Endometrial microvascular endothelial cells (primary cell): ENCODE measurements around the gene DAB1. TPM values are rescaled to one million over a fixed set of nuclear protein-coding genes. Genes with fewer than 3 reads are reported as not detected.

Source experiments
- in situ Hi-C: cut with HindIII; loops from 2 replicates; pipeline ENCODE4 v1.10.0; 2017; ENCODE audit warnings: low sequenced_read_pairs, low pct_unique_long_range_greater_than_20kb; ENCODE audit errors: inconsistent ontology term
- total RNA-seq: library from RNA; depleted of rRNA; stranded (reverse); fragments of >200 nt; gene quantifications from one replicate; pipeline ENCODE4 v1.2.3, GENCODE V29; 2015; ENCODE audit errors: inconsistent ontology term

DAB1 gene
- total RNA-seq, 1 donor from 2014 or later, result not detected

DNA sequence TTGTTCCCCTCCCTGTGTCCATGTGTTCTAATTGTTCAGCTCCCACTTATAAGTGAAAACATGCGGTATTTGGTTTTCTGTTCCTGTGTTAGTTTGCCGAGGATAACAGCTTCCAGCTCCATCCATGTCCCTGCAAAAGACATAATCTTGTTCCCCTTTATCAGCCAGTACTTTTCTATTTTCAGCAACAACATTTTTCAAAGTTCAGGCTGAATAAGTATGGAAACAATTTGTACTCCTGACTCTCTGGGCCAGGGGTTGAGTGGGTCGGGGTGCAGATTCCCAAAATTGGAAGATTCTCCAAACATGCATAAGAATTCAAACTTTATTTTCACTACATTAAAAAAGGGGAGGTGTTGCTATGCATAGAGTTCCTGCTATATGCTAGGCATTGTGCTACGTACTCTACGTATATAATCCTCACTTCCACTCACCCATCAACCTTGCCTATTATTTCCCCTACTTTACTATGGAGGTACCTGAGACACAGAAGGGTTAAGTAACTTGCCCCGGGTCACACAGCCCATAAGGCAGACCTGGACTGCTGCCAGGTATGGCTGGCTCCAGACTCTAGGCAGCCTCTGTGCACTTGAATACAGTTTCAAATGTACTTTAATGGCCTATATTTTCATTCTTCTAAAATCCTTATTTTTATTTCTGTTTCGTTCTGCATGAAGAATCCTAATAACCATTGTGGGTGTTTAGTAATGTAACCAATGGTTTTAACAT lies 341.0 kb downstream of the DAB1 start:
- in situ Hi-C loops, result no loop called here

DNA sequence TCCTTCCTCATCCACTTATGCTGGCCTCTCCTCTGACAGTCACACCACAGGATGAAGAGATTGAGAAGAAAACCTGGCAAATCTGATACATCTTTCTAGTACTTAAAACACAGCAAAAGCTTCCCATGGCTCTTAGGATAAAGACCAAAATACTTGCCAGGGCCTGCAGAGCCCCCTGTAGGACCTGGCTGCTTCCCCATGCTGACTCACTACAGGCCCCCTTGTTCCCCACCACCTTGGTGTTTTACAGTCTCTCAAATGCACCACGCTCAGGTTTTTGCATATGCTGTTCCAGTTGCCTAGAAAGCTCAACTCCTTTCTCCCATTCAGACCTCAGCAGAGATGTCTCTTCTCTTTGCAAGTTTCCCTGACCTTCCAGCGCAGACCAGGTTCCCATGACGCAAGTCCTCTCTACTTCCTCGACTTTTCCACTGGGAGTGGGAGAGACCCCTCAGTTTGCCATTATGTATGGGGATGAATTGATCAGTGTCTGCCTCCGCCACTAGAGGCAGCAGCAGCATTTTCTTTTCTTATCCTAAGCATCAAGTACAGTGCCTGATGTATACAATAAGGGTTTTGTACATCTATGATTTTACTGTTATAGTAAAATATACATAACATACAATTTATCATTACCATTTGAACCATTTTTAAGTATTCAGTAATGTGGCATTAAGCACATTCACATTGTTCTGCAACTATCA lies 344.3 kb downstream of the DAB1 start:
- in situ Hi-C loops, result no loop called here

DNA sequence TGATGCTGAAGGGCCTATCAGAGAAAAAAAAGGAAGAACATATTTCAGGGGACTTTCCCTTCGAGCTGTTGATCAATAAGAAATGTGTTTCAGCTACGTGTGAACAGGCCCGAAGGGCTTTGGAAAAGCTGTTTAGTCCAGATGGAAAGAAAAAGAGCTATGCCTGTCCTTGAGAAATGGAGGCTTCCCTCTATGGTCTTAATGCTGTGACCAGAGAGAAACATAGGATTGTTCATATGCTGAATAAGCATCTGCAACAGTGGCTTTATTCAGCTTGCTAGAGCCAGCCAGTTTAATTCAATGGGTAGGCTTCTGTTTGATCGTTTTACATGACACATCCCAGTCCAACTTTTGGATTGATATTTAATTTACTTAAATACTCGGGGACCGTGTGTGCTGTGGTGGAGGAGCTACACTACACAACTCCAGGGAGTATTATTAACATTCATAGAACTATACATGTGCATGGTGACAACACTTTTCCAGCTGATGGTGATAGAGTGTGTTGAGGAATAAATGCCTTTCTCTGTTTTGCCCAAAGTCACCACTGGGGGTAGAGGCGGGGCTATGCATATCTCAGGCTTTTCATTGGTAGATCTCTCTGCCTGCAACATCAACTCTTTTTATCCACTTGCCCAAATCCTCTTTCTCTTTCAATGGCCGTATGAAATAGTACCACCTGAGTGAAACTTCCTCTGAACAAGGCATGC lies 351.3 kb downstream of the DAB1 start:
- in situ Hi-C loops, result no loop called here

DNA sequence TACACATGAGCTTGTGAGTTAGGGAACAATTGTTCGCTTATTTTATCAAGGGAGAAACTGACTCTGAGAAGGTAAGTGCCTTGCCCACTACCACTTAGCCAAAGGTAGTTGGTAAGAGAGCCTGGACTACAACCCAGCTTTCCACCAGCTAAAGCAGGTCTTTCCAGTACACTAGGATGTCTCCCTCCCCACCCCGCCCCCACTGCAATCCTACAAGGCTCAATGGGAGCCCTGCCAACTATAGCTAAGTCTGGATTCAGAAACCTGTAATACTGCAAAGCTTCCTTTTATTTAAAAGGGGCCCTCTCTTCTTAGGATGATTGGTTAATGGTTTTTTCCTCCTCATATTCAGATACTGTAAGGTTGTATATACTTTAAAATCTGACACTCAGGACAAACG lies 356.0 kb downstream of the DAB1 start:
- in situ Hi-C loops, result no loop called here

DNA sequence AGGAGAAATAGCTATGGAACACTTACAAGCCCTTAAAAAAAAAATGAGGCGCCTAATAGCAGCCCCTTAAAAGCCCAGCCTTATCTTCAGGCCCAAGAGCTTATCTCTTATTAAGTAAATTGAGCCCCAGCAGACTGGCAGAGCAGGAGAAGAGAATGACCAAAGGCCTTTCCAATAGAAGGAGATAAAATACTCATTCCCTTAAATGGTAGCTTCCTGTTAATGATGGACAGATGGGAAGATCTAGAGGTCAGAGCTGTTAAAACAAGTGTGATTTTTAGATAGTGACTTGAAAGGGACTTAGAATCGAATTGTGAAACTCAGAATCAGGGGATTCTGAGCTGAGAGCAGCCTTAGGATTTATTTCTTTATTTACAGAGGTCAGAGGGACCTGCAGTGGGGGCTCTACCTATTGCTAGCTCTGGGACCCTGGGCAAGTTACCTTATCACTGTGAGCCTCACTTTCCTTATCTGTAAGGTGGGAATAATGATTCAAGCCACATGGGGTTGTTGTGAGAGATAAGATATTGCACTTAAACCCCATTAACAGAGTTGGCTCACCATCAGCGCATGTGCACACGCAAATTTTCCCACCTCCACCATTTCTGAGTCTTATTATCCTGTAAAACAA lies 356.8 kb downstream of the DAB1 start:
- in situ Hi-C loops, result no loop called here

DNA sequence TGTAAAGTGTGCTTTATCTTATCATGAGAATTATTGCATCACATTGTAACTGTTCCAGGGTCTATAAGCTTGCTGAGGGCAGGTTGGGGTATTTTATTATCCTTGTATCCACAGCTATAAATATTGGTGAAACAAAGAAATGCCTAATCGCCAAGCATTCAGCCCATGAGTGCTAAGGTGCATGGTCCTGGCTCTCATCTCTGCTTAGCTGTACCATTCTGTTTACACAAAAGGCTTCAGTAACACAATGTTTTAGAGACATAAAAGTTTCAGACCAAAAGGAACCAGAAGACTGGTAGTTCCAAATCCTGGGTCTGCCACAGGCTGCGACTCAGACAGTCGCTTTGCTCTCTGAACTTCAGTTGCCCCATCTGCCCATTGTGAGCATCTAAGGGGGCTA lies 358.4 kb downstream of the DAB1 start:
- in situ Hi-C loops, result no loop called here

DNA sequence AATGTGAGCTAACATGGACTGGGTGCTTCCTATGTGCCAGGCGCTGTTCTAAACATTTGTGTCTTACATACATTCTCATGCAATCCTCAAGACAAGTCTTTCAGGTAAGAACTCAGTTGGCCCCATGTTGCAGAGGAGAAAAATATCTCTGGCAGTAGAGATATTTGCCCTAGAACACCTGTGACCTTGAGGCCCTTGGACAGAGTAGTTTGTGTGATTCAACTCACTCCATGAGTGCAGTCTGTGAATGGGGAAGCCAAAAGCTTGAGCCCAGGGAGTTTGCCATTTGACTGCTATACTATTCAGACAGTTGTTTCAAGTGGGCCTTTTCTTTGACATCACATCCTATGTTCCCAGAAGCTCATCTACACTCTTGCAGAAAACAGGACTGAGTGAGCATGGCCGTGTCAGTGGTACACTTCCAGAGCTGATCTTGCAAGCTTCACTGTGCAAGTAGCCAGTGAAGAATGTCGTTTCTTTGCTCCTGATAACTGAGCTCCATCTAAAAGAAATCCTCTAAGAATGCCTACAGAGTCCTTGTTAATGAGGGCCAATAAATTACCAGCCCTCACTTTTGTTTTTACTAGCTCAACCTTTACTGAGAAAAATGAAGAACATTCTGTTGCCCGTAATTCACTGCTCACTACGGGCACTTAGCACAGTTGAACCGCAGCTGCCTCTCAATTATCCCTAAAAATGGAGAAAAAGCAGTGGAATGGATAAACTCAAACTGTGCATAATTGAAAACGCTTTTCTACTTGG lies 359.3 kb downstream of the DAB1 start:
- in situ Hi-C loops, result no loop called here

DNA sequence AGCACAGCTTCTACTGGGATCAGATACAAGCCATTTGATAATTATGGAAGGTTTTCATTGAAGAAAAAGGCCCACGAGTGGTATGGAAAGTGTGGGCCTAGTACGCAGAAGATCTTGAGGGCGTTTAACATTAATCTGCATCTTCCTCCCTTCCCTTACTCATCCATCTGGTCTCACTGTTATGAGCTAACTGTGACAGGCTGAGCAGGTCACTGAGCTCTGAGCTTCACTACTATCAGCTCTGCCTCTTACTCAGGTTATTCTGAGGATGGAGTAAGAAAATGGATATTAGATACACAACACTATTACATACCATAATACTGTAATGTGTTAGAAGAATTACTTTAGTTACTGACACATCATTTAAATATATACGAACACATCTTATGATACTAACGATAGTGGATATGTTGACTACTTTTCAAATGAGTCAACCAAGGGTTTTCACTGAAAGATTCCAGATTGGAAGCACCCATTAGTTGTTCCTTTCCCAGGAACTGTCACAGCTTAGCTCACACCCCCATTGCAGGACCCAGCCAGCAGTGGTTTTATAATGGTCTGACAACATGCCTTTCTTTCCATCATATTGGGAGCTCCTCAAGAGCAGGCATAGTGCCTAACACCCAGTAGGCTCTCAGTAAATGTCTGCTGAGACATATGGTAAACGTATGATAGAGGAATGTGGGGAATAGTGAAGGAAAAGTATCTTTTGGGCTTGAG lies 360.3 kb downstream of the DAB1 start:
- in situ Hi-C loops, result no loop called here

DNA sequence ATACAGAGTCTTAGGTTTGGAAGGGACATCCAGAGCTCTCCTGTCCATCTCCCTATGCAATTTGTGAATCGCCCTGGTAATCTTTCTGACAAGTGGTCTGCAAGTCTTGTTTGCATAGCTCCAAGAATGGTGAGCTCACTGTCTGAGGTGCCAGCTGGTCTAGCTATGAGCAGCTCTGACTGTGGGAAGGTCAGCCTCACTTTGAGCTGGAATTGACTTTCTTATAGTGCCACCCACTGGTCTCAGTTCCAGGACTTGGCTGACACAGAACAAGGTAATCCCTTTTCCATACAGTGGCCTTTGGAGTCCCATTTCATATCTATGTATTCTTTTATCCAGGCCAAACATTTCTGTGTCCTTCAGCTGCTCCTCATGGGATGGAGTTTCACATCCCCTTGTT lies 362.5 kb downstream of the DAB1 start:
- in situ Hi-C loops, result no loop called here

DNA sequence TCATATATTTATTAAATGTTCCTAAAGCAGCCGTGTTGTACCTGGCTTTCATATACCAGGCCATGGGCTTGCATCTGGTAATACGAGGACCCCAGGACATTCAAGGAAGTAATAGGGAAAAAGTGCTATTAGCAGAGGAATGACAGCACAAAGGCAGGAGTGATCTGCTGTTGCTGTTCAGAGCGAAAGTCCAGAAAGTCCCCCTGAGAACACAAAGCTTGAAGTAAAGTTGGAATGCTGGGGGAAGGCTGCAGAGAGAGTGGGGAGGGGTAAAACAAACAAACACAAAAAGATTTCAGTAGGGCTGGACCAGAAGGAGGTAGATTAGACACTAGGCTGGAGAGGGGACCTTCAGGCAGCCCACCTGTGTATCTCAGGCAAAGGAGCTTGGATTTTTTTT lies 363.4 kb downstream of the DAB1 start:
- in situ Hi-C loops, result no loop called here

DNA sequence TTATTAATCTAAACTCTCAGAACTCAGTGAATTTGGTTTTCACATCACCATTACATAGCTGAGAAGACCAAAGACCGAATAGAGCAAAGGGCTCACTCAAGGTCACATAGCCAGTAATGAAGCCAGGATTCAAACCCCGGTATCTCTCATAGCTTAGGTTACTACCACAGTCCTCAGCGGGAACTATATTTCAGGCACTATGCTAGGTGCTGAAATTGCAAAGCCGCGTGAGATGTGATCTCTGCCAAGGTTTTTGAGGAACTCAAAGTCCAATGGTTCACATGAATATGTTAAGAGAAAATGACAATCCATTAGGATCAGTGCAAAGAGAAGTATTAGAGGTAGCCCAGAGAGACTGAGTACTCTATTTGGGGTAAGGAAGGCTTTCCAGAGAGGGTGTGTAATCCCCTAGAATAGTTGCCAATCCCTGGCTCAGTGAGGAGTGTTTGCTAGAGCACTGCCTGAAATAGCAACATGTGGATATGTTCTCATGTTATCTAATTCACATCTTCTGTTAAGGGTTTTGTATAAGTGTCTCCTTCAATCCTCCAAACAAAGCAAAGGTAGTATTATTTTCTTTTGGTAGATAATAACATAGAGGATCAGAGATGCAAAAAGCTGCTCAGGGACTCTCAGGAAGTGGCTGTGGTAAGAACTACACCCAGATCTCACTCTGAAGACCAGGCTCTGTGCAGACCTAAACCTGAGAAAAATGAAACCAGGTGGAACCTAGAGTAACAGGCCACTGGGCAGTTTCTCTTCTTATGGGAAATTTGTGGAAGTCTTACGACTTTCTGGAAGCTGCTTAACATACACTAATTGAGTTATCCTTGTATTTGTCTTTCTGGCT lies 365.0 kb downstream of the DAB1 start:
- in situ Hi-C loops, result no loop called here

DNA sequence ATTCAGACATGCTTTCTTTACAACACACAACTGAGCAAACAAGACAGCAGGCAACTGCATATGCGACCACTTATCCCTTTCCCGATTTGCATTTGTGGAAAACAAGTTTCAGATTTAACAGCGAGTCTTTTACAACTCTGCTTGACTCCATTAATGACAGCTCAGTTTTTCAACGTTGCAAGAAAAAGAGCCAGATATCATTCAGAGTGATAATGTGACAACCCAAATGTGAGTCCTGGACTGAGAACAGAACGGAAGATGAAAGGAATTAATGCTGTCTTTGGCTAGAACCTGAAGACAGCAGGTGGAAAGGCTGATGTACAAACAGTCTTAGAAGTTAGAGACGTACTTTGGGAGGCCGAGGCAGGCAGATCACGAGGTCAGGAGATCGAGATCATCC lies 375.0 kb downstream of the DAB1 start:
- in situ Hi-C loops, result no loop called here

DNA sequence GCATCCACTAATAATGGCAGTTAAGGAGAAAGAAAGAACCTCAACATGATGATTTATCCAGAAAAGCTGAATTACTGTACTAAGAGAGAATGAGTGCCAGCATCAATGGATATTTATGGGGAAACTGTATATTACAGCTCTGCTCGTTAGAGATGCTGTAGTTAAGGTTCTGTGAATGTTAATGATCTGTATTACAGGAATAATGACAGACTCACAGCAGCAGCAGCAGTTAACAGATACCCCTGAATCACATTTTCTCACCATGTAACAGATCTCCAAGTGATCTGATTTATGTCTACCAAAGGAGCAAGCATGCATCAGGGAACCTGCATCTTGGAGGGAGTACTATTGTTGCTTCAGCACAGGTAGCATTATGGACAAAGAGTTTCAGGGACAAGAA lies 377.4 kb downstream of the DAB1 start:
- in situ Hi-C loops, result no loop called here

DNA sequence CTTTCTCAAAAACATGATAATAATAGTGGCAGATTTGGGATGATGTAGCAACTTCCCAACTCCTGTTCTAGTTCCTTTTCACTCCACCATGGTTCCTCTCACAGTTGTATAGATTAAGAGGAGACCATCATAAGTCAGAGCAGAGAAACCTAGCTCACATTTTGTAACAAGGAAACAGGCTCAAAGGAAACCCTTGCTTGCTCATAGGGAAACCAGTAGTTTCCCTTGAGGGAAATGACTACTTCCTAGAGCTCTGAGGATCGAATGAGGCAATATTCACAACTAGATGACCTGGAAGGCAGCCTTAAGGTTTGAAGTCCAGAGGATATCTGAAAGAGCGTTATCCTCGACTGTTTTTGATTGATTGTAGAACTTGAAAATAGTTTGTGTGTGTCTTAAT lies 382.0 kb downstream of the DAB1 start:
- in situ Hi-C loops, result no loop called here

DNA sequence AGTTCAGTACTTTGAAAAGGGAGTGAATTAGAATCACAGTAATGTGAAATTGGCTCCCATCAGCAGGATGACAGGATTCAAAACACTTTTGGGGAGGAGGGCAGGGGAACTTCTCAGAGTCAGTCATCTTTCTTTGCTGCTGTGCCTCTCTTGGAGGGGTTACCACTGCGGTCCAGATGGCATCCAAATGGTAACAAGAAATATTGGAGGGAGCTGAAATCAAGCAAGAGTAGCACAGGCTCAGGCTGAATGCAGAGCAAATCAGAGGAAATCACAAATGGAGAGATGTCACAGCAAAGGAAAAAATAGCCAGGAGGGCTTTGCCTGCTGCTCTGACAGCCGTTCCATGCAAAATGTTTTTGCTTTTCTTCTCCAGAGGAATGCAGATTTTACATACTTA lies 383.0 kb downstream of the DAB1 start:
- in situ Hi-C loops, result no loop called here

DNA sequence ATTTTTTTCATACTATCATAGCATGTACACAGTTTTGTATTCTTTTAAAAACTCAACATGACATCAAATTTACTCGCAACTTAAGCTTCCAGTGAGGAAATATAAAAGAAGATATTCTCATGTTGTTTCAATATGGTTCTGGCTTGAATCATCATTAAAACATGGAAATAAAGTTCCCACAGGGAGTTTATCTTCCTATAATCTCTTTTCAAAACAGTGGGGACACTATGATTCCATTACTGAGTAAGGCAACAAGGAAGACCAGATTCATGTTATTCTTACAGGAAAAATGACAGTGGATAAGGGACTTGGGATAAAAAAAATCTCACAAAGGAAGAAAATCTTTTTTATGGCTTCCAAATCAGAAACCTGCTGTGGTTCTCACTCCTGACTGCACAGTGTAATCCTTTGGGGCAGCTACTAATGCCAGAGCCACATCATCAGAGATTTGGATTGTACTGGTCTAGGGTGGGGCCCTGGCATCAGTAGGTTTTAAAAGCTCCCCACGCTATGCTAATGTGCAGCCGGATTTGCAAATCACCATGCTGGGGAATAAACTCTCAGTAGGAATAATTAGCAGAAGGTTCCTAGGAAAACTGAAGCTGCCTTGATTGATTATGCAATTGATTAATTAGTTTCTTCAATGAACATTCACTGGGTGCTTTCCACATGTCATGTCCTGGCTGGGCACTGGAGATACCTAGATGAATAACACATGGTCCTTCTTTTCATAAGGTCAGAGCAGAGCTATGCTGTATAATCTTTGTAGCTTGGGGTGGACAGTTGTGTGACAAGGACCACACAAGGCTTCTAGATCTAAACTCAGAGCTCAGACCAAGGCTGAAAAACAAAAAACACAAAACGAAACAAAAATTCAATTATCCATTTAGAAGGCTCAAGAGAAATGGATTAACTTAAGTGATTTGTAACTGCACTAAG lies 386.9 kb downstream of the DAB1 start:
- in situ Hi-C loops, result no loop called here

DNA sequence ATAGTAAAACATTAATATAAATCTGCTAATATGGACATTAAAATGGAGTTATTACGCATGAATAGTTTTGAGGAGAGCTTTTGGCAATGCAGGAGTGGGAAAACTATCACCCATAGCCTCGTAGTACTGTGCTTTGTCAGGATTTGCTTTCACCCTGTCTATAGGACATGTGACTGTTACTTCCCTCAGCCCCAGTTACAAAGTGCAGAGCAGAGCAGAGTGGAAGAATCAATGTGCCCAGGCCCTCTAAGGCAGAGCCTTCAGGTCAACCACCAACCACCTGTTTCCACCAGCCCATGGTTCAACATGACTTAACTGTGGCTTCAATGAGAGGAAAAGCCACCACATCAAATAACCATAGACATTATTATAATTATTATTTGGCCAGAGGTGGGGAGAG lies 389.1 kb downstream of the DAB1 start:
- in situ Hi-C loops, result no loop called here
